Transverse colon (tissue), 4 donors: Measurements from ENCODE around the gene SRSF4.

ENCODE experiments used
- CTCF ChIP-seq, 5 experiments: fragments of 200-600 bp in 3 of 5; fragments of 450-650 bp in 2 of 5; sonication (generic) in 3 of 5; IDR thresholded peaks; 1 replicate in 2 of 5; 2 replicates in 3 of 5; pipeline ENCODE4 v1.5.1; 2016 to 2017; ENCODE audit warnings: antibody characterized with exemption in 5 of 5, inconsistent platforms in 3 of 5, mild to moderate bottlenecking in 2 of 5, moderate library complexity in 1 of 5
- POLR2A ChIP-seq: fragments of 450-650 bp; IDR thresholded peaks from one replicate; pipeline ENCODE4 v1.6.1; 2016; ENCODE audit warnings: antibody characterized with exemption, mild to moderate bottlenecking, moderate library complexity
- POLR2AphosphoS5 ChIP-seq, 3 donors: sonication (generic); formaldehyde crosslinking; IDR thresholded peaks; one replicate each; pipeline ENCODE4 v1.6.1; 2016; ENCODE audit warnings: antibody characterized with exemption in 3 of 3

- no peak for TF ChIP-seq CTCF (IDR thresholded peaks at IDR 0.05)
- TF ChIP-seq POLR2A, result no peak
- no peak for TF ChIP-seq POLR2AphosphoS5 (IDR thresholded peaks at IDR 0.05)
Observed at GRCh38 chr1:29195881-29196291, 14.2 kb upstream of the SRSF4 start.
